SK-N-SH (cell line): ENCODE data around the gene TROAP. TPM values are rescaled to one million over a fixed set of nuclear protein-coding genes. Genes with fewer than 3 reads are reported as not detected.

Source experiments
- CTCF ChIA-PET: fragments of 300-600, 350-600 bp; formaldehyde crosslinking; extraction: SDS; loops from one replicate; lab custom pipeline; 2021; lab: Yijun Ruan, JAX
- POLR2A ChIA-PET: fragments of 350-600 bp; sonication (Branson Sonifier 250); formaldehyde crosslinking; extraction: SDS; loops from one replicate; lab custom pipeline; 2020; ENCODE audit warnings: antibody characterized with exemption, inconsistent platforms; lab: Yijun Ruan, JAX
- DNase-seq: peaks from one replicate; pipeline ENCODE4 v3.0.0; 2012
- H2AFZ ChIP-seq: fragments of 200-600 bp; sonication (generic); 2 replicates; pipeline ENCODE4 v1.8.1; 2016; ENCODE audit warnings: antibody characterized with exemption, mild to moderate bottlenecking, low read depth
- H3F3A ChIP-seq: fragments of 200-600 bp; sonication (generic); replicated peaks from 2 replicates; pipeline ENCODE3; 2016; ENCODE audit warnings: antibody characterized with exemption, mild to moderate bottlenecking; ENCODE audit not compliant: insufficient read depth
- H3K27ac ChIP-seq, 2 experiments: fragments of 200-500 bp in 1 of 2; fragments of 200-600 bp in 1 of 2; sonication (Bioruptor generic) in 1 of 2; sonication (generic), shearing (Covaris generic) in 1 of 2; 2 replicates each; pipeline versions ENCODE4 v1.5.1 to v1.6.1; 2014 to 2016; ENCODE audit warnings: low read depth in 2 of 2, inconsistent platforms in 1 of 2, low read length in 1 of 2, mild to moderate bottlenecking in 1 of 2, mixed read lengths in 1 of 2
- H3K27me3 ChIP-seq: fragments of 200-600 bp; sonication (generic), shearing (Covaris generic); 2 replicates; pipeline ENCODE4 v1.6.1; 2016; ENCODE audit warnings: mixed run types; ENCODE audit not compliant: insufficient read depth
- H3K36me3 ChIP-seq, 2 experiments: fragments of 200-500 bp in 1 of 2; fragments of 200-600 bp in 1 of 2; sonication (Bioruptor generic) in 1 of 2; sonication (generic) in 1 of 2; replicated peaks in 1 of 2; 2 replicates each; pipeline versions ENCODE3 to v1.5.1; 2014 to 2016; ENCODE audit warnings: low read length in 1 of 2, mild to moderate bottlenecking in 1 of 2; ENCODE audit not compliant: insufficient read depth in 2 of 2, control insufficient read depth in 1 of 2
- H3K4me1 ChIP-seq, 2 experiments: fragments of 200-500 bp in 1 of 2; fragments of 200-600 bp in 1 of 2; sonication (Bioruptor generic) in 1 of 2; sonication (generic), shearing (Covaris generic) in 1 of 2; 2 replicates each; pipeline versions ENCODE4 v1.5.1 to v1.6.1; 2014 to 2016; ENCODE audit warnings: low read depth in 1 of 2, low read length in 1 of 2, mixed run types in 1 of 2; ENCODE audit not compliant: insufficient read depth in 2 of 2, control insufficient read depth in 1 of 2
- H3K4me2 ChIP-seq: fragments of 200-600 bp; sonication (generic), shearing (Covaris generic); 2 replicates; pipeline ENCODE4 v1.6.1; 2017; ENCODE audit warnings: mixed run types
- H3K4me3 ChIP-seq, 2 experiments: fragments of 200-500 bp in 1 of 2; fragments of 200-600 bp in 1 of 2; sonication (Bioruptor generic) in 1 of 2; sonication (generic), shearing (Covaris generic) in 1 of 2; 2 replicates each; pipeline versions ENCODE4 v1.5.1 to v1.8.1; 2014 to 2016; ENCODE audit warnings: low read depth in 2 of 2, inconsistent platforms in 1 of 2, low read length in 1 of 2, mild to moderate bottlenecking in 1 of 2, mixed read lengths in 1 of 2, moderate library complexity in 1 of 2
- H3K79me2 ChIP-seq: fragments of 200-600 bp; sonication (generic); 2 replicates; pipeline ENCODE4 v1.8.1; 2017; ENCODE audit warnings: mild to moderate bottlenecking; ENCODE audit not compliant: insufficient read depth
- H3K9ac ChIP-seq: fragments of 200-600 bp; sonication (generic); 2 replicates; pipeline ENCODE4 v1.6.1; 2017; ENCODE audit warnings: mixed run types
- H3K9me2 ChIP-seq: fragments of 200-600 bp; sonication (generic); 2 replicates; pipeline ENCODE4 v1.6.1; 2017; ENCODE audit warnings: mixed run types
- H3K9me3 ChIP-seq: fragments of 200-600 bp; sonication (generic); 2 replicates; pipeline ENCODE4 v1.6.1; 2017; ENCODE audit warnings: mixed run types, mild to moderate bottlenecking, moderate library complexity
- H4K20me1 ChIP-seq: fragments of 200-600 bp; sonication (generic); 2 replicates; pipeline ENCODE4 v1.6.1; 2017; ENCODE audit warnings: mild to moderate bottlenecking, mixed run types; ENCODE audit not compliant: insufficient read depth
- ELF1 ChIP-seq: IDR thresholded peaks from 2 replicates; pipeline ENCODE4 v1.4.0; 2012
- FOXJ3 ChIP-seq: sonication (generic); formaldehyde crosslinking; IDR thresholded peaks from 2 replicates; pipeline ENCODE4 v1.5.1; 2020; ENCODE audit warnings: mild to moderate bottlenecking, missing genetic modification reagents
- FOXM1 ChIP-seq: IDR thresholded peaks from 2 replicates; pipeline ENCODE4 v1.4.0; 2012; ENCODE audit warnings: low read depth, mild to moderate bottlenecking
- JUND ChIP-seq: IDR thresholded peaks from 2 replicates; pipeline ENCODE4 v1.4.0; 2012
- MXI1 ChIP-seq: IDR thresholded peaks from 2 replicates; pipeline ENCODE4 v1.6.1; 2012; ENCODE audit warnings: mild to moderate bottlenecking, low read depth, low read length, improper control_type of control experiment
- NFIC ChIP-seq: IDR thresholded peaks from 2 replicates; pipeline ENCODE4 v1.4.0; 2012; ENCODE audit warnings: borderline replicate concordance
- NRF1 ChIP-seq: IDR thresholded peaks from 2 replicates; pipeline ENCODE4 v1.6.1; 2012; ENCODE audit warnings: low read depth, mild to moderate bottlenecking, low read length
- RFX5 ChIP-seq: IDR thresholded peaks from 2 replicates; pipeline ENCODE4 v1.6.1; 2012; ENCODE audit warnings: mild to moderate bottlenecking, improper control_type of control experiment, low read length
- SMC3 ChIP-seq: IDR thresholded peaks from 2 replicates; pipeline ENCODE4 v1.6.1; 2012; ENCODE audit warnings: low read depth, low read length, improper control_type of control experiment
- TAF1 ChIP-seq: IDR thresholded peaks from 2 replicates; pipeline ENCODE4 v1.6.1; 2012; ENCODE audit warnings: low read depth, mild to moderate bottlenecking, low read length, moderate library complexity, borderline replicate concordance
- TCF12 ChIP-seq: IDR thresholded peaks from 2 replicates; pipeline ENCODE4 v1.4.0; 2012
- YY1 ChIP-seq: IDR thresholded peaks from 2 replicates; pipeline ENCODE4 v1.4.0; 2012; ENCODE audit warnings: low read depth, mild to moderate bottlenecking
- WGBS: methylation state at CpG from one replicate; pipeline ENCODE4 v1.1.6; 2017; ENCODE audit warnings: low lambda C conversion rate; 5-methylcytosine and 5-hydroxymethylcytosine counted together
- polyA plus RNA-seq, 3 experiments: library from polyadenylated mRNA; depleted of rRNA; stranded (reverse); fragments of >200 nt; gene quantifications; 2 replicates each; pipeline ENCODE4 v1.2.3, GENCODE V29; 2012
- TF ChIP-seq, protein P1 (sequence below): IDR thresholded peaks from 2 replicates; pipeline ENCODE4 v1.4.0; 2012; ENCODE audit warnings: low read depth, borderline replicate concordance
- TF ChIP-seq, protein P2 (sequence below): fragments of 200-600 bp; sonication (generic); IDR thresholded peaks from 2 replicates; pipeline ENCODE4 v1.6.1; 2017; ENCODE audit warnings: antibody characterized with exemption, mild to moderate bottlenecking, moderate library complexity
- TF ChIP-seq, protein P3 (sequence below): IDR thresholded peaks from 2 replicates; pipeline ENCODE4; 2012
- TF ChIP-seq, protein P4 (sequence below): fragments of 150-350 bp; IDR thresholded peaks from 2 replicates; pipeline ENCODE4 v1.6.1; 2016; ENCODE audit warnings: mild to moderate bottlenecking, low read depth, low read length
- TF ChIP-seq, protein P5 (sequence below): IDR thresholded peaks from 2 replicates; pipeline ENCODE4 v1.4.0; 2012; ENCODE audit warnings: low read depth

Gene TROAP
- polyA plus RNA-seq, 1 of the 3 experiments (the other 2 are of a cell fraction): 26.2 TPM

DNA sequence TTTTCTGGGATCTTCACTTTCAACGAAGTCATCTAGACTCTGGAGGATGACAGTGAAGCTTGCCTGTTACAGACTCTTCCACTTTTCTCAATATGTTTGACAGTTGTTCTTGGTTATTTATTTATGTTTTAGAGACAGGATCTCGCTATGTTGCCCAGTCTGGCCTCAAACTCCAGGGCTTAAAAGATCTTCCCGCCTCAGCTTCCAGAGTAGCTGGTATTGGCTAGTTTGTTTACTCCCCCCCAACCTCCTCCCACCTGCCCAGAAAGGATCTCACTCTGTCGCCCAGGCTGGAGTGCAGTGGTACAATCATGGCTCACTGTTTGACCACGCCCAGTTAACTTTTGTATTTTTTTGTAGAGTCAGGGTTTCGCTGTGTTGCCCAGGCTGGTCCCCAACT lies 47.5 kb downstream of the TROAP start:
- peaks cover 0 to 36% of the 10 kb centered on the region in 2 experiments for H3K36me3 ChIP-seq
- ChIA-PET POLR2A (no interaction called here), CTCF (interaction anchor here (1.4 to 16.8 kb wide), 6 partner anchors 10 to 146 kb away, joined by 3 to 617 read pairs (median 6); no protein-coding TSS in a partner anchor)
- WGBS: 91% methylated on average over 6 of the region's 6 CpGs
- H3K4me2 ChIP-seq: peak overlapping the region; percentile 82
- peaks cover 87% of the 10 kb centered on the region for H3K79me2 ChIP-seq
- no peak overlapping the region for H3K4me3 ChIP-seq
- no peak for TF ChIP-seq NRF1
- no peak for TF ChIP-seq FOXJ3 (CRISPR knock-in tag)
- no peak for TF ChIP-seq MXI1
- TF ChIP-seq RFX5: no peak
- TF ChIP-seq, protein P1, sequence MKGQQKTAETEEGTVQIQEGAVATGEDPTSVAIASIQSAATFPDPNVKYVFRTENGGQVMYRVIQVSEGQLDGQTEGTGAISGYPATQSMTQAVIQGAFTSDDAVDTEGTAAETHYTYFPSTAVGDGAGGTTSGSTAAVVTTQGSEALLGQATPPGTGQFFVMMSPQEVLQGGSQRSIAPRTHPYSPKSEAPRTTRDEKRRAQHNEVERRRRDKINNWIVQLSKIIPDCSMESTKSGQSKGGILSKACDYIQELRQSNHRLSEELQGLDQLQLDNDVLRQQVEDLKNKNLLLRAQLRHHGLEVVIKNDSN: no peak
- no peak for TF ChIP-seq FOXM1
- TF ChIP-seq YY1: no peak
- TF ChIP-seq, protein P2, sequence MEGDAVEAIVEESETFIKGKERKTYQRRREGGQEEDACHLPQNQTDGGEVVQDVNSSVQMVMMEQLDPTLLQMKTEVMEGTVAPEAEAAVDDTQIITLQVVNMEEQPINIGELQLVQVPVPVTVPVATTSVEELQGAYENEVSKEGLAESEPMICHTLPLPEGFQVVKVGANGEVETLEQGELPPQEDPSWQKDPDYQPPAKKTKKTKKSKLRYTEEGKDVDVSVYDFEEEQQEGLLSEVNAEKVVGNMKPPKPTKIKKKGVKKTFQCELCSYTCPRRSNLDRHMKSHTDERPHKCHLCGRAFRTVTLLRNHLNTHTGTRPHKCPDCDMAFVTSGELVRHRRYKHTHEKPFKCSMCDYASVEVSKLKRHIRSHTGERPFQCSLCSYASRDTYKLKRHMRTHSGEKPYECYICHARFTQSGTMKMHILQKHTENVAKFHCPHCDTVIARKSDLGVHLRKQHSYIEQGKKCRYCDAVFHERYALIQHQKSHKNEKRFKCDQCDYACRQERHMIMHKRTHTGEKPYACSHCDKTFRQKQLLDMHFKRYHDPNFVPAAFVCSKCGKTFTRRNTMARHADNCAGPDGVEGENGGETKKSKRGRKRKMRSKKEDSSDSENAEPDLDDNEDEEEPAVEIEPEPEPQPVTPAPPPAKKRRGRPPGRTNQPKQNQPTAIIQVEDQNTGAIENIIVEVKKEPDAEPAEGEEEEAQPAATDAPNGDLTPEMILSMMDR: no peak
- TF ChIP-seq, protein P3, sequence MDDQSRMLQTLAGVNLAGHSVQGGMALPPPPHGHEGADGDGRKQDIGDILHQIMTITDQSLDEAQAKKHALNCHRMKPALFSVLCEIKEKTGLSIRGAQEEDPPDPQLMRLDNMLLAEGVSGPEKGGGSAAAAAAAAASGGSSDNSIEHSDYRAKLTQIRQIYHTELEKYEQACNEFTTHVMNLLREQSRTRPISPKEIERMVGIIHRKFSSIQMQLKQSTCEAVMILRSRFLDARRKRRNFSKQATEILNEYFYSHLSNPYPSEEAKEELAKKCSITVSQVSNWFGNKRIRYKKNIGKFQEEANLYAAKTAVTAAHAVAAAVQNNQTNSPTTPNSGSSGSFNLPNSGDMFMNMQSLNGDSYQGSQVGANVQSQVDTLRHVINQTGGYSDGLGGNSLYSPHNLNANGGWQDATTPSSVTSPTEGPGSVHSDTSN: no peak
- no peak for TF ChIP-seq TCF12
- TF ChIP-seq, protein P4, sequence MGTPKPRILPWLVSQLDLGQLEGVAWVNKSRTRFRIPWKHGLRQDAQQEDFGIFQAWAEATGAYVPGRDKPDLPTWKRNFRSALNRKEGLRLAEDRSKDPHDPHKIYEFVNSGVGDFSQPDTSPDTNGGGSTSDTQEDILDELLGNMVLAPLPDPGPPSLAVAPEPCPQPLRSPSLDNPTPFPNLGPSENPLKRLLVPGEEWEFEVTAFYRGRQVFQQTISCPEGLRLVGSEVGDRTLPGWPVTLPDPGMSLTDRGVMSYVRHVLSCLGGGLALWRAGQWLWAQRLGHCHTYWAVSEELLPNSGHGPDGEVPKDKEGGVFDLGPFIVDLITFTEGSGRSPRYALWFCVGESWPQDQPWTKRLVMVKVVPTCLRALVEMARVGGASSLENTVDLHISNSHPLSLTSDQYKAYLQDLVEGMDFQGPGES: no peak
- TF ChIP-seq SMC3: no peak
- no peak for TF ChIP-seq JUND
- TF ChIP-seq, protein P5, sequence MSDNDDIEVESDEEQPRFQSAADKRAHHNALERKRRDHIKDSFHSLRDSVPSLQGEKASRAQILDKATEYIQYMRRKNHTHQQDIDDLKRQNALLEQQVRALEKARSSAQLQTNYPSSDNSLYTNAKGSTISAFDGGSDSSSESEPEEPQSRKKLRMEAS: no peak
- TF ChIP-seq ELF1: no peak
- no peak for TF ChIP-seq TAF1
- TF ChIP-seq NFIC: no peak
- H3K27ac ChIP-seq: no peak overlapping the region; a peak in 1 of 4 replicates
- H3K9me2 ChIP-seq: no peaks in the 10 kb centered on the region
- H4K20me1 ChIP-seq: peaks cover 65% of the 10 kb centered on the region
- no peaks in the 10 kb centered on the region for H3K9me3 ChIP-seq
- H2AFZ ChIP-seq: no peak overlapping the region
- H3K9ac ChIP-seq: no peak overlapping the region
- peaks cover 10% of the 10 kb centered on the region for H3F3A ChIP-seq
- peaks cover 0 to 6% of the 10 kb centered on the region in 2 experiments; a peak in 2 of 4 replicates for H3K4me1 ChIP-seq
- H3K27me3 ChIP-seq: no peaks in the 10 kb centered on the region
- DNase-seq: no peak
